ENCODE data around the gene AFTPH. TPM values are rescaled to one million over a fixed set of nuclear protein-coding genes. Genes with fewer than 3 reads are reported as not detected.

Gene AFTPH
- total RNA-seq, 1 donor from 2014 or later, result 11.3 TPM

- Histone ChIP-seq H3K27ac (replicated peaks) (no peak overlapping the region), H3K4me1 (no peaks in the 10 kb centered on the region), H3K36me3 (no peaks in the 10 kb centered on the region), H3K9me3 (replicated peaks) (no peaks in the 10 kb centered on the region), H3K4me3 (no peak overlapping the region), H3K27me3 (ENCODE audit: low read depth) (peaks cover 31% of the 10 kb centered on the region)
- no peak for TF ChIP-seq CTCF (IDR thresholded peaks at IDR 0.05; ENCODE audit: borderline replicate concordance)
- DNase-seq, result no peak
- intact Hi-C loops (cut with micrococcal nuclease), result no loop called here
Observed at GRCh38 chr2:64501946-64502345, 22.2 kb upstream of the AFTPH start.

GRCh38 chr2:64502860-64503259, 21.3 kb upstream of the AFTPH start:
- Histone ChIP-seq H3K27me3 (ENCODE audit: low read depth) (peaks cover 22% of the 10 kb centered on the region), H3K4me3 (no peak overlapping the region), H3K27ac (replicated peaks) (no peak overlapping the region), H3K4me1 (no peaks in the 10 kb centered on the region), H3K36me3 (no peaks in the 10 kb centered on the region), H3K9me3 (replicated peaks) (no peaks in the 10 kb centered on the region)
- TF ChIP-seq CTCF (IDR thresholded peaks at IDR 0.05; ENCODE audit: borderline replicate concordance), result no peak
- intact Hi-C loops (cut with micrococcal nuclease), result no loop called here
- no peak for DNase-seq

DNA sequence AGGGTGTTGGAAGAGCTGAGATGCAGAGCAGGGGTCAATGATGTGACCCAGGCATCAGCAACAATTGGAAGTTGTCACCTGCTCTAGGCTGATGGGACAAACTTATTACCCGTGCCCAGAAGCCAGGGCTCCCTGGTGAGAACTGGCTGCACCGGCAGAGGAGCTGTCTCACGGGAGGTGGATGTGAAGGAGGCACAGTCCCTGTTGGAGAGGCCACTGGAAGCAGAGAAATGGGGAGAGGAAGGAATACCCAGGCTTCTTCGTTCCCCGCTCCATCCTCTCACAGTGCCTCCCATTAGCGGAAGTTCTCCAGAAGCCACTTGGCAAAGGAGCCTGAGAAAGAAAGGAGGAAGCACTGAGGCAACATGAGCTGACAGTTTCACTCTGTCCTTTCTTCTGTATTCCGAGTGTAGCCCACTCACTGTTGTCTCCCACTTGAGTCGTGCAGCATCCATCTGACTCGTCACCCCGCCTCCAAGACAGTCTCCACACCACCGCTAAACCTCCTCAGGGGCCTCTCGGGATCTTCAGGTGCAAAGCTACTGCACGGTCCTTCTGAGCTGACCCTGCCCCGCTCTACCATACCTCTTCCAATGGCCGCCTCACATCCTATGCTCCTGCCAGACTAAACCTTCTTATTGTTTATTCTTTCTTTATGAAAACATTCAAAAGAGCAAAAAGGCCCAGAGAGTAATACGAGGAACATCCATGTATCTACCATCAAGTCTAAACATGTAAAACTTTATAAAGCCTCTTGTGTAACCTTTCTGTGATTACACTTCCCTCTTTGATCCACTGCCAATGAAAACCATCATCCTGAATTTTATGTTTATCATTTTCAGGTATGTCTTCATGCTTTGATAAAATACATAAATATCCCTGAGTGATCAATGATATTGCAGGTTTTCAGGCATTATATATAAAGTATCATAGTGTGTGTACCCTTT, 19.1 kb upstream of the AFTPH start:
- DNase-seq, result no peak
- intact Hi-C loops (cut with micrococcal nuclease), result no loop called here
- H3K4me1 ChIP-seq, result no peaks in the 10 kb centered on the region
- H3K27me3 ChIP-seq (ENCODE audit: low read depth), result peaks cover 15% of the 10 kb centered on the region
- H3K4me3 ChIP-seq, result no peak overlapping the region
- H3K36me3 ChIP-seq, result no peaks in the 10 kb centered on the region
- no peak overlapping the region for H3K27ac ChIP-seq (replicated peaks)
- no peak for TF ChIP-seq CTCF (IDR thresholded peaks at IDR 0.05; ENCODE audit: borderline replicate concordance)
- no peaks in the 10 kb centered on the region for H3K9me3 ChIP-seq (replicated peaks)

GRCh38 chr2:64506686-64507085, 17.4 kb upstream of the AFTPH start:
- no peaks in the 10 kb centered on the region for H3K4me1 ChIP-seq
- H3K9me3 ChIP-seq (replicated peaks), result no peaks in the 10 kb centered on the region
- H3K4me3 ChIP-seq, result no peak overlapping the region
- intact Hi-C loops (cut with micrococcal nuclease), result no loop called here
- no peak overlapping the region for H3K27ac ChIP-seq (replicated peaks)
- H3K36me3 ChIP-seq, result no peaks in the 10 kb centered on the region
- no peak for DNase-seq
- H3K27me3 ChIP-seq (ENCODE audit: low read depth), result peaks cover 15% of the 10 kb centered on the region
- TF ChIP-seq CTCF (IDR thresholded peaks at IDR 0.05; ENCODE audit: borderline replicate concordance), result no peak

- Histone ChIP-seq H3K36me3 (no peaks in the 10 kb centered on the region), H3K27ac (replicated peaks) (no peak overlapping the region), H3K4me1 (no peaks in the 10 kb centered on the region), H3K4me3 (no peak overlapping the region), H3K27me3 (ENCODE audit: low read depth) (no peaks in the 10 kb centered on the region), H3K9me3 (replicated peaks) (no peaks in the 10 kb centered on the region)
- DNase-seq, result no peak
- TF ChIP-seq CTCF (IDR thresholded peaks at IDR 0.05; ENCODE audit: borderline replicate concordance), result no peak
- intact Hi-C loops (cut with micrococcal nuclease), result no loop called here
Observed at GRCh38 chr2:64514008-64514407, 10.1 kb upstream of the AFTPH start.
